HepG2 (cell line): ENCODE measurements around the gene C20orf204. TPM values are rescaled to one million over a fixed set of nuclear protein-coding genes. Genes with fewer than 3 reads are reported as not detected.

ENCODE experiments used
- ARNTL ChIP-seq: sonication (generic); formaldehyde crosslinking; IDR thresholded peaks from 2 replicates; pipeline ENCODE4 v1.4.0; 2020; ENCODE audit warnings: mild to moderate bottlenecking, missing genetic modification reagents
- ATF7 ChIP-seq, 2 experiments: fragments of 450-650 bp in 1 of 2; sonication (generic) in 1 of 2; formaldehyde crosslinking in 1 of 2; IDR thresholded peaks; 2 replicates each; pipeline versions ENCODE4 v1.4.0 to v1.6.1; 2016 to 2020; ENCODE audit warnings: antibody characterized with exemption in 1 of 2, mild to moderate bottlenecking in 1 of 2, missing genetic modification reagents in 1 of 2
- ATF7-NPFF ChIP-seq: sonication (generic); formaldehyde crosslinking; IDR thresholded peaks from 2 replicates; pipeline ENCODE4 v1.8.1; 2023; ENCODE audit warnings: mild to moderate bottlenecking, low read depth, missing genetic modification reagents, moderate library complexity
- FOXM1 ChIP-seq: sonication (generic); formaldehyde crosslinking; IDR thresholded peaks from 2 replicates; pipeline ENCODE4 v1.5.0; 2020; ENCODE audit warnings: missing genetic modification reagents
- HOXA3 ChIP-seq: sonication (generic); formaldehyde crosslinking; IDR thresholded peaks from 2 replicates; pipeline ENCODE4 v1.5.0; 2020; ENCODE audit warnings: missing genetic modification reagents
- HOXA5 ChIP-seq: sonication (generic); formaldehyde crosslinking; IDR thresholded peaks from 2 replicates; pipeline ENCODE4 v1.4.0; 2020; ENCODE audit warnings: missing genetic modification reagents
- HOXD1 ChIP-seq: sonication (generic); formaldehyde crosslinking; IDR thresholded peaks from 2 replicates; pipeline ENCODE4 v1.5.0; 2020; ENCODE audit warnings: missing genetic modification reagents
- IKZF4 ChIP-seq: sonication (generic); formaldehyde crosslinking; IDR thresholded peaks from 2 replicates; pipeline ENCODE4 v1.5.1; 2020; ENCODE audit warnings: borderline replicate concordance, mild to moderate bottlenecking, low read depth, missing genetic modification reagents; ENCODE audit errors: not compliant biosample characterization
- PATZ1 ChIP-seq: sonication (generic); formaldehyde crosslinking; IDR thresholded peaks from 2 replicates; pipeline ENCODE4 v1.4.0; 2020; ENCODE audit warnings: missing genetic modification reagents
- PHB2 ChIP-seq: fragments of 450-650 bp; IDR thresholded peaks from 2 replicates; pipeline ENCODE4 v1.6.1; 2018; ENCODE audit not compliant: partially characterized antibody
- RFX5 ChIP-seq: IDR thresholded peaks from 2 replicates; pipeline ENCODE4 v1.6.1; 2011; ENCODE audit warnings: low read depth, low read length, improper control_type of control experiment
- SP1 ChIP-seq, 2 experiments: fragments of 450-650 bp in 1 of 2; sonication (generic) in 1 of 2; formaldehyde crosslinking in 1 of 2; IDR thresholded peaks; 2 replicates each; pipeline versions ENCODE4 v1.4.0 to v1.6.1; 2016 to 2020; ENCODE audit warnings: missing genetic modification reagents in 1 of 2
- TFDP2 ChIP-seq: sonication (generic); formaldehyde crosslinking; IDR thresholded peaks from 2 replicates; pipeline ENCODE4 v1.4.0; 2020; ENCODE audit warnings: missing genetic modification reagents
- TRAFD1 ChIP-seq: sonication (generic); formaldehyde crosslinking; IDR thresholded peaks from 2 replicates; pipeline ENCODE4 v1.5.1; 2020; ENCODE audit warnings: missing genetic modification reagents, mild to moderate bottlenecking, borderline replicate concordance
- ZNF510 ChIP-seq: sonication (generic); formaldehyde crosslinking; IDR thresholded peaks from 2 replicates; pipeline ENCODE4 v1.4.0; 2020; ENCODE audit warnings: low read depth, mild to moderate bottlenecking, missing genetic modification reagents
- ZNF552 ChIP-seq: sonication (generic); formaldehyde crosslinking; IDR thresholded peaks from 2 replicates; pipeline ENCODE4 v1.9.0; 2022; ENCODE audit warnings: missing genetic modification reagents, mild to moderate bottlenecking, borderline replicate concordance
- ZNF616 ChIP-seq: sonication (generic); formaldehyde crosslinking; IDR thresholded peaks from 2 replicates; pipeline ENCODE4 v1.5.0; 2020; ENCODE audit warnings: low read depth, mild to moderate bottlenecking, missing genetic modification reagents
- ZNF775 ChIP-seq: sonication (generic); formaldehyde crosslinking; IDR thresholded peaks from 2 replicates; pipeline ENCODE4 v1.4.0; 2020; ENCODE audit warnings: missing genetic modification reagents, mild to moderate bottlenecking, moderate library complexity, borderline replicate concordance
- ZNF780A ChIP-seq: sonication (generic); formaldehyde crosslinking; IDR thresholded peaks from 2 replicates; pipeline ENCODE4 v1.8.0; 2022; ENCODE audit warnings: mild to moderate bottlenecking, missing genetic modification reagents, moderate library complexity
- polyA plus RNA-seq, 8 experiments: library from polyadenylated mRNA; depleted of rRNA in 3 of 8; stranded (reverse) in 7 of 8; unstranded in 1 of 8; fragments of >200 nt; fragmentation: Illumina TruSeq in 4 of 8; extraction: Trizol in 4 of 8; gene quantifications; 2 replicates each; pipeline versions ENCODE4 v1.2.1 to v1.2.3, GENCODE V29; 2011 to 2016; ENCODE audit warnings: low read depth in 4 of 8, missing spikeins in 1 of 8, mixed read lengths in 1 of 8; ENCODE audit not compliant: insufficient read depth in 1 of 8
- total RNA-seq, 5 experiments: library from RNA; depleted of rRNA; stranded (reverse); fragments of >200 nt; fragmentation: Illumina TruSeq; extraction: Trizol; gene quantifications; 2 replicates each; pipeline ENCODE4 v1.2.3, GENCODE V29; 2016; ENCODE audit warnings: low read depth in 1 of 5
- TF ChIP-seq, protein P1 (sequence below): sonication (generic); formaldehyde crosslinking; IDR thresholded peaks from 2 replicates; pipeline ENCODE4 v1.9.0; 2021; ENCODE audit warnings: missing genetic modification reagents, borderline replicate concordance

Gene C20orf204
- total and polyA plus RNA-seq, 2 of the 13 experiments (the other 11 are each of a cell fraction or from before 2014, with no cell fraction given), result 22.1 to 80.0 TPM

- peak; percentile 32; the same call in 1 of the 2 replicates for TF ChIP-seq HOXA5
- TF ChIP-seq ATF7 (IDR thresholded peaks at IDR 0.05), result no peak
- 0 out of 2 replicates have a peak, but pooled peaks have one; percentile 19 for TF ChIP-seq ATF7 (CRISPR knock-in tag; IDR thresholded peaks at IDR 0.05)
- peak; percentile 43; the same call in 1 of the 2 replicates for TF ChIP-seq ZNF616 (CRISPR knock-in tag)
- no peak for TF ChIP-seq ATF7-NPFF (CRISPR knock-in tag)
- no peak for TF ChIP-seq HOXD1 (CRISPR knock-in tag)
- peak; percentile 63; the same call in 1 of the 2 replicates for TF ChIP-seq ZNF775 (CRISPR knock-in tag)
- TF ChIP-seq HOXA3, result peak; percentile 59; the same call in 1 of the 2 replicates
- 0 out of 2 replicates have a peak, but pooled peaks have one; percentile 86 for TF ChIP-seq ZNF510 (CRISPR knock-in tag)
- peak; percentile 90 for TF ChIP-seq PATZ1 (CRISPR knock-in tag)
- peak; percentile 51; the same call in 1 of the 2 replicates for TF ChIP-seq TRAFD1
- TF ChIP-seq TFDP2 (CRISPR knock-in tag), result no peak
- TF ChIP-seq RFX5, result no peak
- TF ChIP-seq ARNTL (CRISPR knock-in tag), result peak; percentile 94
- no peak for TF ChIP-seq SP1 (IDR thresholded peaks at IDR 0.05)
- TF ChIP-seq SP1 (CRISPR knock-in tag; IDR thresholded peaks at IDR 0.05), result no peak; the same call in 1 of the 2 replicates
- no peak for TF ChIP-seq ZNF780A (CRISPR knock-in tag)
- TF ChIP-seq, protein P1, sequence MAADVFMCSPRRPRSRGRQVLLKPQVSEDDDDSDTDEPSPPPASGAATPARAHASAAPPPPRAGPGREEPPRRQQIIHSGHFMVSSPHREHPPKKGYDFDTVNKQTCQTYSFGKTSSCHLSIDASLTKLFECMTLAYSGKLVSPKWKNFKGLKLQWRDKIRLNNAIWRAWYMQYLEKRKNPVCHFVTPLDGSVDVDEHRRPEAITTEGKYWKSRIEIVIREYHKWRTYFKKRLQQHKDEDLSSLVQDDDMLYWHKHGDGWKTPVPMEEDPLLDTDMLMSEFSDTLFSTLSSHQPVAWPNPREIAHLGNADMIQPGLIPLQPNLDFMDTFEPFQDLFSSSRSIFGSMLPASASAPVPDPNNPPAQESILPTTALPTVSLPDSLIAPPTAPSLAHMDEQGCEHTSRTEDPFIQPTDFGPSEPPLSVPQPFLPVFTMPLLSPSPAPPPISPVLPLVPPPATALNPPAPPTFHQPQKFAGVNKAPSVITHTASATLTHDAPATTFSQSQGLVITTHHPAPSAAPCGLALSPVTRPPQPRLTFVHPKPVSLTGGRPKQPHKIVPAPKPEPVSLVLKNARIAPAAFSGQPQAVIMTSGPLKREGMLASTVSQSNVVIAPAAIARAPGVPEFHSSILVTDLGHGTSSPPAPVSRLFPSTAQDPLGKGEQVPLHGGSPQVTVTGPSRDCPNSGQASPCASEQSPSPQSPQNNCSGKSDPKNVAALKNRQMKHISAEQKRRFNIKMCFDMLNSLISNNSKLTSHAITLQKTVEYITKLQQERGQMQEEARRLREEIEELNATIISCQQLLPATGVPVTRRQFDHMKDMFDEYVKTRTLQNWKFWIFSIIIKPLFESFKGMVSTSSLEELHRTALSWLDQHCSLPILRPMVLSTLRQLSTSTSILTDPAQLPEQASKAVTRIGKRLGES (CRISPR knock-in tag), result no peak
- no peak for TF ChIP-seq FOXM1 (CRISPR knock-in tag)
- TF ChIP-seq IKZF4 (CRISPR knock-in tag), result peak; percentile 74
- TF ChIP-seq ZNF552 (CRISPR knock-in tag), result peak; percentile 90; the same call in 1 of the 2 replicates
- no peak for TF ChIP-seq PHB2
These were observed 29.3 kb downstream of the C20orf204 start (continued) for GRCh38 chr20:64065062-64065973.
